Lower leg skin (tissue), 4 donors: ENCODE results near the gene CNIH3. TPM values are rescaled to one million over a fixed set of nuclear protein-coding genes. Genes with fewer than 3 reads are reported as not detected.

ENCODE experiments used
- DNase-seq, 2 donors: peaks; one replicate each; pipeline ENCODE4 v3.0.0-alpha.2; 2019; ENCODE audit warnings: low spot score in 2 of 2
- H3K4me3 ChIP-seq: fragments of 200-600 bp; sonication (generic); 2 replicates; pipeline ENCODE4 v1.5.1; 2017; ENCODE audit warnings: mild to moderate bottlenecking, low read depth; ENCODE audit not compliant: poor library complexity, severe bottlenecking
- POLR2A ChIP-seq, 2 donors: fragments of 450-650 bp; IDR thresholded peaks; one replicate each; pipeline ENCODE4 v1.6.1; 2016 to 2017; ENCODE audit warnings: antibody characterized with exemption in 2 of 2, mild to moderate bottlenecking in 1 of 2, moderate library complexity in 1 of 2
- WGBS, 2 donors: methylation state at CpG; one replicate each; pipeline ENCODE4 v1.1.5; 2018; 5-methylcytosine and 5-hydroxymethylcytosine counted together
- intact Hi-C: fragments of 100-400 bp; cut with DNase I; formaldehyde crosslinking; loops from one replicate; pipeline ENCODE4 v1.15.0; 2023; ENCODE audit warnings: low total_unique reads
- total RNA-seq, 4 donors: library from RNA; depleted of rRNA; stranded (reverse); fragments of >200 nt; gene quantifications; one replicate each; pipeline ENCODE4 v1.1.0, GENCODE V29; 2016
- TF ChIP-seq, protein P1 (sequence below), 3 donors: fragments of 450-650 bp; IDR thresholded peaks; one replicate each; pipeline ENCODE4 v1.5.1; 2016; ENCODE audit warnings: antibody characterized with exemption in 3 of 3, mild to moderate bottlenecking in 3 of 3, moderate library complexity in 2 of 3

CNIH3 gene
- total RNA-seq, 4 donors from 2014 or later, result 1.4 to 5.1 (median 2.3) TPM

DNA sequence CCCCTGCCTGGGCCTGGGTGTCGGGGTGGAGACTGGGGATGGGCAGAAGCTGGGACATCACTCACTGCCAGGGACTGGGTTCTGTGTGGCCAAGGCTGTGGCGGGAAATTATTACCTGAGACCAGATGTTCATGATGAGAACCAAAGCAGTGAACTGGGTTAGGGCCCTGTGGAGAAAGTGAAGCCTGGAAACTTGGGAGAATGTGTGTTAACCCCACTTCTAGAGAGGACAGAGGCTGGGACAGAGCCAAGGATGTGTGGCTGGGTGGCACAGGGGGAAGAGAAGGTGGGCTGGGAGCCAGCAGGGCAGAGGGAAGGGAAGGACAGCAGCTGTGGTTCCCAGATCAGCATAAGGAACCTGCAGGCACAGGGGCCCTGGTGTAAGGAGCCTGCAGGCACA is 31.3 kb downstream of the CNIH3 start:
- H3K4me3 ChIP-seq, result no peak overlapping the region
- 84 to 95% methylated on average over 2 of the region's 2 CpGs for WGBS, 2 donors
- DNase-seq, result no peak
- intact Hi-C loops, result loop anchor here (10.0 kb wide), 1 partner anchor 207 kb away; no protein-coding TSS in a partner anchor
- TF ChIP-seq POLR2A (IDR thresholded peaks at IDR 0.05), result no peak
- TF ChIP-seq, protein P1, sequence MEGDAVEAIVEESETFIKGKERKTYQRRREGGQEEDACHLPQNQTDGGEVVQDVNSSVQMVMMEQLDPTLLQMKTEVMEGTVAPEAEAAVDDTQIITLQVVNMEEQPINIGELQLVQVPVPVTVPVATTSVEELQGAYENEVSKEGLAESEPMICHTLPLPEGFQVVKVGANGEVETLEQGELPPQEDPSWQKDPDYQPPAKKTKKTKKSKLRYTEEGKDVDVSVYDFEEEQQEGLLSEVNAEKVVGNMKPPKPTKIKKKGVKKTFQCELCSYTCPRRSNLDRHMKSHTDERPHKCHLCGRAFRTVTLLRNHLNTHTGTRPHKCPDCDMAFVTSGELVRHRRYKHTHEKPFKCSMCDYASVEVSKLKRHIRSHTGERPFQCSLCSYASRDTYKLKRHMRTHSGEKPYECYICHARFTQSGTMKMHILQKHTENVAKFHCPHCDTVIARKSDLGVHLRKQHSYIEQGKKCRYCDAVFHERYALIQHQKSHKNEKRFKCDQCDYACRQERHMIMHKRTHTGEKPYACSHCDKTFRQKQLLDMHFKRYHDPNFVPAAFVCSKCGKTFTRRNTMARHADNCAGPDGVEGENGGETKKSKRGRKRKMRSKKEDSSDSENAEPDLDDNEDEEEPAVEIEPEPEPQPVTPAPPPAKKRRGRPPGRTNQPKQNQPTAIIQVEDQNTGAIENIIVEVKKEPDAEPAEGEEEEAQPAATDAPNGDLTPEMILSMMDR (IDR thresholded peaks at IDR 0.05), result no peak

DNA sequence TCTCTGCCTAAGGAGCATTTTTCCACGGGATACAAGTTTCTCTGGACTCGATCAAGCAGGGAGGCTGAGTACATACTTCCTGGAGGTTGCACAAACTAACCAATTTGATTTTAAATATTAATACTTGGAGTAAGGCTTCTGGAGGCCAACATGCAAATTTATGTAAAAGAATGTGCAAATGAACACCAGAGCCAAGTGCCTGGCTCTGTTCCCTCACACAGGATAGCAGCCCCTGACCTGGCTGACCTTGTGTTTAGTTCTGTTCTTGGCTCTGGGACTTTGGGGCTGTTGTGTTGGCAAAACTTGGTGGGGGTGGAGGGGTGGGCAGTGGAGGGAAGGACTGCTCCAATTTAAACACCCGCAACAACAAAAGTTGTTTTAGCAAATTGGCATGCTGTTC is 34.2 kb downstream of the CNIH3 start:
- 63 to 66% methylated on average over 3 of the region's 3 CpGs for WGBS, 2 donors
- DNase-seq, result no peak
- intact Hi-C loops, result no loop called here
- no peak for TF ChIP-seq POLR2A (IDR thresholded peaks at IDR 0.05)
- TF ChIP-seq, protein P1 (IDR thresholded peaks at IDR 0.05), result no peak
- H3K4me3 ChIP-seq, result no peak overlapping the region

DNA sequence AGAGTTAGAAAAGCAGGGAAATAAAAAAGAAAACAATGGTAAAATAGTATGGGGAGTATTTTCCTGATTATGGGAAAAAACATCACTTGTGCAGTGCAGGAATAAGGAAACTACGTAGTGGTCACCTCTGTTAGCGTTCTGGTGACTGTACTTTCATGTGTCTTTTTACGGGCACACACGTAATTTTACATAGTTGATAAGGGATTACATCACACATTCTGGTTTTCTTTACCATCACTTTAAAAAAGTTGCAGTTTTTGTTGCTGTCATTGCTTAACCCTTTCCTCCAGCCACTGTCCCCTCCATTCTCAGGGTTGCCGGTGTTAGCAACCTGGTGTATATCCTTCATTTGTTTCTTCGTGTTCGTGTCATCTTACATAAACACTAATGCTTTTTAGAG is 35.1 kb downstream of the CNIH3 start:
- no peak overlapping the region for H3K4me3 ChIP-seq
- TF ChIP-seq, protein P1 (IDR thresholded peaks at IDR 0.05), result no peak
- TF ChIP-seq POLR2A (IDR thresholded peaks at IDR 0.05), result no peak
- intact Hi-C loops, result no loop called here
- no peak for DNase-seq
- WGBS, 2 donors, result 93 to 94% methylated on average over 7 of the region's 7 CpGs

DNA sequence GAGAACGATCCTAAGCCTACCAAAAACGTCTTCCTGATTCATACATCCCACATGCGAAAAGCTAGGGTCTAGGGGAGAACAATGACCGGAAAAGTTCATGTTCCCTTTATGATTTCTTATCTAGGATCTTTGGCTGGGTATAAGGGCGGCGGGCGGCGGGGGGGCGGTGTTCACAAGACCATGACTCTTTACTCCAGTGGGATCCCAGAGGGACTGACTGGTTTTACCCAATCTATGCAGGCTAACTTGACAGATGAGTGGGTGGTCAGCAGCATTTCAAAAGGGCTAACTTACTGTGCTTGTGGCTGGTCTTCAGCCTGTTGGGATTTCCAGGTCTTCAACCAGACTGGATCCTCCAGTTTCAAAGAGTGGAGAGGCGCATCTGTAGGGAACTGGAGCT is 40.3 kb downstream of the CNIH3 start:
- intact Hi-C loops, result no loop called here
- TF ChIP-seq POLR2A (IDR thresholded peaks at IDR 0.05), result no peak
- TF ChIP-seq, protein P1 (IDR thresholded peaks at IDR 0.05), result no peak
- no peak for DNase-seq
- 91 to 94% methylated on average over 10 of the region's 10 CpGs for WGBS, 2 donors
- H3K4me3 ChIP-seq, result no peak overlapping the region

DNA sequence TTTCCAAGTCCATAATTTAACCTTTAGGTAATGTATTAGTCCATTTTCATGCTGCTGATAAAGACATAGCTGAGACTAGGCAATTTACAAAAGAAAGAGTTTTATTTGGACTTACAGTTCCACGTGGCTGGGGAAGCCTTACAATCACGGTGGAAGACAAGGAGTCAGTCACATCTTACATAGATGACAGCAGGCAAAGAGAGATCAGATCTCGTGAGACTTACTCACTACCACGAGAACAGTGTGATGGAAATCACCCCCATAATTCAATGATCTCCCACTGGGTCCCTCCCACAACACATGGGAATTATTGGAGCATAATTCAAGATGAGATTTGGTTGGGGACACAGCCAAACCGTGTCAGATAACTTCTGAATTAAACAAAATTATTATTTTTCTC is 44.0 kb downstream of the CNIH3 start:
- 74 to 79% methylated on average over 5 of the region's 5 CpGs for WGBS, 2 donors
- no peak for TF ChIP-seq POLR2A (IDR thresholded peaks at IDR 0.05)
- TF ChIP-seq, protein P1 (IDR thresholded peaks at IDR 0.05), result no peak
- intact Hi-C loops, result no loop called here
- no peak overlapping the region for H3K4me3 ChIP-seq
- no peak for DNase-seq

DNA sequence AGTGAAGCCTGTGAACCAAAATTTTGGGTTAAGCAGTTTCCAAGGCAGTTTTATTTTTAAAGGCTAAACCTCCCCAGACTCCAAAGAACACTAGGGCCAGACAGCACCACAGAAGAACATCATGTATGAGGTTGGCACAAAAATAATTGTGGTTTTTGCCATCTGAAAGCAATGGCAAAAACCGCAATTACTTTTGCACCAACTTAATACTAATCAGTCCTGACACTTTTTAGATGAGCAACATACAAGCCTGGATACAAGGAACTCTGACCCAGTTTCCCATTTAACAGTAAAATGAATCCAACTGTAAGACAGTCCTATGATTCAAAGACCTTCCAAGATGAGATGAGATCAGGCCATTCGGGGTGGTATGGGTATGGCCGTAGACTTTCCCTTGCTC is 46.8 kb downstream of the CNIH3 start:
- no peak for DNase-seq
- intact Hi-C loops, result no loop called here
- WGBS, 2 donors, result 94 to 95% methylated on average over 3 of the region's 3 CpGs
- TF ChIP-seq, protein P1 (IDR thresholded peaks at IDR 0.05), result no peak
- no peak for TF ChIP-seq POLR2A (IDR thresholded peaks at IDR 0.05)
- no peak overlapping the region for H3K4me3 ChIP-seq
